ENCODE data around the gene CR2.

GRCh38 chr1:207405814-207406213 is 48.3 kb upstream of the CR2 start:
- TF ChIP-seq ZBTB33 (IDR thresholded peaks at IDR 0.05): no peak
- TF ChIP-seq MAX (IDR thresholded peaks at IDR 0.05): no peak

Data from liver (tissue), 1 donor.